ENCODE data around the gene SNAI1. TPM values are rescaled to one million over a fixed set of nuclear protein-coding genes. Genes with fewer than 3 reads are reported as not detected.

The SNAI1 gene
- total RNA-seq, 4 donors from 2014 or later: 0.83 to 5.3 (median 3.0) TPM

- H3K4me1 ChIP-seq: peaks cover 9 to 25% (median 21%) of the 10 kb centered on the region in 4 donors
- TF ChIP-seq POLR2AphosphoS5 (IDR thresholded peaks at IDR 0.05): no peak
- TF ChIP-seq EP300 (IDR thresholded peaks at IDR 0.05): no peak
- no peak for TF ChIP-seq CTCF (IDR thresholded peaks at IDR 0.05)
- TF ChIP-seq POLR2A (IDR thresholded peaks at IDR 0.05; ENCODE audit: low read depth): no peak
- H3K9me3 ChIP-seq: no peaks in the 10 kb centered on the region
- H3K27ac ChIP-seq (replicated peaks in 1 of 4): no peak overlapping the region
- no peaks in the 10 kb centered on the region for H3K27me3 ChIP-seq
- 97% methylated on average over 10 of the region's 10 CpGs for WGBS
- intact Hi-C loops (cut with DNase I): no loop called here
- no peak overlapping the region for H3K4me3 ChIP-seq
- no peaks in the 10 kb centered on the region for H3K36me3 ChIP-seq
- no peak for DNase-seq (ENCODE audit: extremely low spot score)
These were observed 40.5 kb downstream of the SNAI1 start for GRCh38 chr20:50023116-50023805.

- peaks cover 22 to 52% (median 43%) of the 10 kb centered on the region in 4 donors for H3K4me1 ChIP-seq
- no peak for DNase-seq (ENCODE audit: extremely low spot score)
These were observed 44.2 kb downstream of the SNAI1 start for GRCh38 chr20:50026746-50027575.

GRCh38 chr20:50027611-50028105, 44.9 kb downstream of the SNAI1 start:
- no peak overlapping the region for H3K4me3 ChIP-seq
- peaks cover 22 to 52% (median 43%) of the 10 kb centered on the region in 4 donors for H3K4me1 ChIP-seq
- WGBS: 51% methylated on average over 12 of the region's 12 CpGs
- intact Hi-C loops (cut with DNase I): no loop called here
- no peaks in the 10 kb centered on the region for H3K9me3 ChIP-seq
- no peak for DNase-seq (ENCODE audit: extremely low spot score)
- H3K36me3 ChIP-seq: no peaks in the 10 kb centered on the region
- TF ChIP-seq EP300 (IDR thresholded peaks at IDR 0.05): no peak
- peak; percentile 39 to 49 for TF ChIP-seq POLR2AphosphoS5 (IDR thresholded peaks at IDR 0.05)
- H3K27ac ChIP-seq (replicated peaks in 1 of 4): peak overlapping the region in 2 of 4 donors; percentile 47 to 49
- no peaks in the 10 kb centered on the region for H3K27me3 ChIP-seq

More at GRCh38 chr20:50026746-50027575, 44.2 kb downstream of the SNAI1 start:
- Histone ChIP-seq H3K27ac (replicated peaks in 1 of 4) (peak overlapping the region in 2 of 4 donors; percentile 47 to 49), H3K4me3 (no peak overlapping the region), H3K9me3 (no peaks in the 10 kb centered on the region), H3K27me3 (no peaks in the 10 kb centered on the region), H3K36me3 (no peaks in the 10 kb centered on the region)
- 88% methylated on average over 7 of the region's 7 CpGs for WGBS
- no peak for TF ChIP-seq CTCF (IDR thresholded peaks at IDR 0.05)
- TF ChIP-seq POLR2AphosphoS5 (IDR thresholded peaks at IDR 0.05): no peak
- no peak for TF ChIP-seq POLR2A (IDR thresholded peaks at IDR 0.05; ENCODE audit: low read depth)
- TF ChIP-seq EP300 (IDR thresholded peaks at IDR 0.05): no peak
- intact Hi-C loops (cut with DNase I): no loop called here

- Histone ChIP-seq H3K27ac (replicated peaks in 1 of 4) (peak overlapping the region in 2 of 4 donors; percentile 17 to 35), H3K27me3 (no peaks in the 10 kb centered on the region), H3K4me3 (no peak overlapping the region), H3K4me1 (peaks cover 27 to 62% (median 52%) of the 10 kb centered on the region in 4 donors), H3K9me3 (no peaks in the 10 kb centered on the region), H3K36me3 (no peaks in the 10 kb centered on the region)
- intact Hi-C loops (cut with DNase I): no loop called here
- WGBS: 94% methylated on average over 15 of the region's 15 CpGs
- DNase-seq (ENCODE audit: extremely low spot score): no peak
- TF ChIP-seq POLR2AphosphoS5 (IDR thresholded peaks at IDR 0.05) (no peak), CTCF (IDR thresholded peaks at IDR 0.05) (no peak), POLR2A (IDR thresholded peaks at IDR 0.05; ENCODE audit: low read depth) (no peak), EP300 (IDR thresholded peaks at IDR 0.05) (no peak)
These were observed 46.4 kb downstream of the SNAI1 start for GRCh38 chr20:50029083-50029696.
